H9 (cell line): ENCODE measurements around the gene SETBP1. TPM values are rescaled to one million over a fixed set of nuclear protein-coding genes. Genes with fewer than 3 reads are reported as not detected.

Experiments
- DNase-seq: peaks from one replicate; pipeline ENCODE4 v3.0.0-alpha.2; 2017
- H2AFZ ChIP-seq: one replicate; pipeline ENCODE4 v1.6.1; 2013; ENCODE audit warnings: mild to moderate bottlenecking, low read length, control low read depth, moderate library complexity
- H2AK5ac ChIP-seq: 2 replicates; pipeline ENCODE4 v1.6.1; 2013; ENCODE audit warnings: low read length, control low read depth, mixed read lengths; ENCODE audit not compliant: insufficient read length
- H2BK120ac ChIP-seq: one replicate; pipeline ENCODE4 v1.6.1; 2013; ENCODE audit warnings: low read depth, mild to moderate bottlenecking, low read length, control low read depth, inconsistent platforms; ENCODE audit not compliant: poor library complexity, severe bottlenecking
- H2BK12ac ChIP-seq: 2 replicates; pipeline ENCODE4 v1.6.1; 2013; ENCODE audit warnings: low read length, control low read depth, mixed read lengths, low read depth; ENCODE audit not compliant: insufficient read length
- H2BK15ac ChIP-seq: 2 replicates; pipeline ENCODE4 v1.6.1; 2013; ENCODE audit warnings: low read depth, low read length, control low read depth
- H2BK20ac ChIP-seq: one replicate; pipeline ENCODE4 v1.6.1; 2013; ENCODE audit warnings: low read depth, mild to moderate bottlenecking, low read length, control low read depth, inconsistent platforms; ENCODE audit not compliant: poor library complexity, severe bottlenecking
- H2BK5ac ChIP-seq: 2 replicates; pipeline ENCODE4 v1.6.1; 2013; ENCODE audit warnings: low read length, control low read depth, mixed read lengths; ENCODE audit not compliant: insufficient read length
- H3K14ac ChIP-seq: 2 replicates; pipeline ENCODE4 v1.6.1; 2013; ENCODE audit warnings: low read length, control low read depth; ENCODE audit not compliant: insufficient read depth
- H3K18ac ChIP-seq: 2 replicates; pipeline ENCODE4 v1.6.1; 2013; ENCODE audit warnings: low read depth, mild to moderate bottlenecking, mixed read lengths, low read length, control low read depth; ENCODE audit not compliant: insufficient read length
- H3K23ac ChIP-seq: 2 replicates; pipeline ENCODE4 v1.6.1; 2013; ENCODE audit warnings: low read length, control low read depth, mixed read lengths, low read depth; ENCODE audit not compliant: insufficient read length
- H3K23me2 ChIP-seq: 2 replicates; pipeline ENCODE4 v1.6.1; 2013; ENCODE audit warnings: low read depth, mild to moderate bottlenecking, mixed read lengths, low read length, control low read depth; ENCODE audit not compliant: insufficient read length, poor library complexity, severe bottlenecking
- H3K27ac ChIP-seq: 2 replicates; pipeline ENCODE4 v1.5.1; 2013; ENCODE audit warnings: low read length, control low read depth, mixed read lengths, low read depth; ENCODE audit not compliant: insufficient read length
- H3K27me3 ChIP-seq: 2 replicates; pipeline ENCODE4 v1.6.1; 2013; ENCODE audit warnings: low read length, control low read depth, inconsistent platforms; ENCODE audit not compliant: insufficient read depth
- H3K4ac ChIP-seq: 2 replicates; pipeline ENCODE4 v1.6.1; 2013; ENCODE audit warnings: low read depth, mild to moderate bottlenecking, control low read depth, inconsistent platforms, low read length, moderate library complexity
- H3K4me1 ChIP-seq: 2 replicates; pipeline ENCODE4 v1.6.1; 2013; ENCODE audit warnings: low read length, control low read depth, inconsistent platforms; ENCODE audit not compliant: insufficient read depth
- H3K4me2 ChIP-seq: 2 replicates; pipeline ENCODE4 v1.6.1; 2013; ENCODE audit warnings: low read length, control low read depth, mixed read lengths; ENCODE audit not compliant: insufficient read length, insufficient read depth
- H3K56ac ChIP-seq: 2 replicates; pipeline ENCODE4 v1.6.1; 2013; ENCODE audit warnings: low read depth, mild to moderate bottlenecking, mixed read lengths, low read length, control low read depth; ENCODE audit not compliant: insufficient read length
- H3K79me1 ChIP-seq: 2 replicates; pipeline ENCODE4 v1.6.1; 2013; ENCODE audit warnings: low read depth, mild to moderate bottlenecking, moderate library complexity, low read length, control low read depth, inconsistent platforms; ENCODE audit not compliant: insufficient read depth, poor library complexity, severe bottlenecking
- H3K79me2 ChIP-seq: 2 replicates; pipeline ENCODE4 v1.6.1; 2013; ENCODE audit warnings: low read length, control low read depth, inconsistent platforms; ENCODE audit not compliant: insufficient read depth
- H3K9ac ChIP-seq: 2 replicates; pipeline ENCODE4 v1.6.1; 2013; ENCODE audit warnings: low read length, control low read depth, mixed read lengths; ENCODE audit not compliant: insufficient read length; ENCODE audit errors: extremely low read depth
- H3K9me3 ChIP-seq: one replicate; pipeline ENCODE4 v1.6.1; 2013; ENCODE audit warnings: low read depth, low read length, inconsistent platforms; ENCODE audit not compliant: control insufficient read depth
- H3T11ph ChIP-seq: one replicate; pipeline ENCODE4 v1.6.1; 2013; ENCODE audit warnings: mild to moderate bottlenecking, low read length, control low read depth, inconsistent platforms
- H4K20me1 ChIP-seq: one replicate; pipeline ENCODE4 v1.6.1; 2013; ENCODE audit not compliant: control insufficient read depth, insufficient read length, insufficient read depth
- H4K5ac ChIP-seq: 2 replicates; pipeline ENCODE4 v1.6.1; 2013; ENCODE audit warnings: low read depth, mild to moderate bottlenecking, mixed read lengths, low read length, control low read depth; ENCODE audit not compliant: insufficient read length
- H4K8ac ChIP-seq: replicated peaks from 2 replicates; pipeline ENCODE4 v1.6.1; 2013; ENCODE audit warnings: low read length, control low read depth, mixed read lengths, low read depth; ENCODE audit not compliant: insufficient read length
- H4K91ac ChIP-seq: 2 replicates; pipeline ENCODE4 v1.6.1; 2013; ENCODE audit warnings: low read depth, mild to moderate bottlenecking, moderate library complexity, mixed read lengths, low read length, control low read depth; ENCODE audit not compliant: insufficient read length
- H3K27ac Mint-ChIP-seq, 3 experiments: 2 replicates in 2 of 3; 3 replicates in 1 of 3; pipeline ENCODE4 v1.8.0; 2020 to 2021; ENCODE audit warnings: mixed read lengths in 3 of 3, mild to moderate bottlenecking in 1 of 3, moderate library complexity in 1 of 3
- H3K27me3 Mint-ChIP-seq: 2 replicates; pipeline ENCODE4 v1.8.0; 2021; ENCODE audit warnings: low read depth, mild to moderate bottlenecking, moderate library complexity, mixed read lengths
- H3K36me3 Mint-ChIP-seq, 3 experiments: 2 replicates in 2 of 3; 3 replicates in 1 of 3; pipeline ENCODE4 v1.8.0; 2020 to 2021; ENCODE audit warnings: low read depth in 3 of 3, mixed read lengths in 3 of 3; ENCODE audit not compliant: insufficient read depth in 1 of 3
- H3K4me1 Mint-ChIP-seq, 2 experiments: 2 replicates each; pipeline ENCODE4 v1.8.0; 2020; ENCODE audit warnings: mixed read lengths in 2 of 2
- H3K4me3 Mint-ChIP-seq, 2 experiments: 2 replicates in 1 of 2; 3 replicates in 1 of 2; pipeline ENCODE4 v1.8.0; 2020 to 2021; ENCODE audit warnings: mild to moderate bottlenecking in 2 of 2, mixed read lengths in 2 of 2, moderate library complexity in 1 of 2
- H3K9me3 Mint-ChIP-seq, 2 experiments: 2 replicates in 1 of 2; 3 replicates in 1 of 2; pipeline ENCODE4 v1.8.0; 2020; ENCODE audit warnings: mild to moderate bottlenecking in 2 of 2, mixed read lengths in 2 of 2, moderate library complexity in 1 of 2
- CTCF ChIP-seq: fragments of 200-600 bp; sonication (generic); conservative IDR thresholded peaks from 3 replicates; pipeline ENCODE4 v1.8.0; 2021; ENCODE audit warnings: antibody characterized with exemption, mild to moderate bottlenecking
- WGBS: extraction: QIAGEN DNeasy Blood & Tissue Kit; methylation state at CpG from one replicate; pipeline ENCODE4 v1.1.7; 2013; ENCODE audit warnings: missing lambda C conversion rate, low lambda C conversion rate, mixed read lengths; ENCODE audit not compliant: insufficient read length; ENCODE audit errors: extremely low coverage; 5-methylcytosine and 5-hydroxymethylcytosine counted together
- total RNA-seq: library from RNA; stranded (reverse); gene quantifications from 2 replicates; pipeline ENCODE4 v1.2.1, GENCODE V29; 2021

Gene SETBP1
- total RNA-seq, 1 experiment from 2014 or later = 4.6 TPM

DNA sequence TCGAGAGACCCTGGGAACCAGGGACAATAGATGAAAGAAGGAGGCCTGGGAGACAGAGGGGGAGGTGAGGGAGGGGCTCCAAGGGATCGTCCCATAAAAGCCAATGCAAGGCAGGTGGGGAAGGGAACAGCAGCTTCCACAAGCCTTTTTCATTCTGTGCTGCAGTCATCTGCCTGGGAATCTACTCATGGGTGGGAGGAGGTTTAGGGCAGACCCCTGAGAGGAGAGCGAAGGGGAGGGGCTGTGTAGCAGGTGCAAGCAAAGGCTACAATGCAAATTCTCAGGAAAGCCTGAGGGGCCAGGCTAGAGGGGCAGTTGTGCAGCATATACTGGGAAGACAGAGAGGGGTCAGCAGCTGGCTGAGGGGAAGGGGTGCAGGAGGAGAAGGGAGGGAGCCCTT is 135.4 kb downstream of the SETBP1 start:
- H3T11ph ChIP-seq = no peak overlapping the region
- H3K4me1 ChIP-seq = no peaks in the 10 kb centered on the region
- H2BK20ac ChIP-seq = no peak overlapping the region
- no peaks in the 10 kb centered on the region for H3K9me3 ChIP-seq
- no peak overlapping the region for H2BK15ac ChIP-seq
- no peak overlapping the region for H2AFZ ChIP-seq
- H3K4me3 Mint-ChIP-seq = no peak overlapping the region
- H3K4me2 ChIP-seq = no peak overlapping the region
- H3K18ac ChIP-seq = no peak overlapping the region
- WGBS = no CpG with 5 or more reads among the region's 3 CpGs
- peaks cover 5% of the 10 kb centered on the region; the same call in 1 of the 2 replicates for H3K27me3 Mint-ChIP-seq
- TF ChIP-seq CTCF = no peak
- H3K36me3 Mint-ChIP-seq = no peaks in the 10 kb centered on the region
- H3K4ac ChIP-seq = no peak overlapping the region
- H3K27me3 ChIP-seq = no peaks in the 10 kb centered on the region
- no peak overlapping the region for H3K14ac ChIP-seq
- H3K79me2 ChIP-seq = no peaks in the 10 kb centered on the region
- H3K27ac Mint-ChIP-seq = 0 out of 7 replicates have a peak overlapping the region, but pooled peaks of 1 of the 3 experiments have one; percentile 21
- no peak overlapping the region for H4K5ac ChIP-seq
- H3K27ac ChIP-seq = no peak overlapping the region
- H3K23ac ChIP-seq = no peak overlapping the region
- DNase-seq = no peak
- H2AK5ac ChIP-seq = no peak overlapping the region
- H3K56ac ChIP-seq = no peak overlapping the region
- H2BK12ac ChIP-seq = no peak overlapping the region
- no peaks in the 10 kb centered on the region for H3K79me1 ChIP-seq
- H3K9ac ChIP-seq = no peak overlapping the region
- H3K4me1 Mint-ChIP-seq = peaks cover 32 to 54% of the 10 kb centered on the region in 2 experiments
- H4K91ac ChIP-seq = no peak overlapping the region
- H3K9me3 Mint-ChIP-seq = no peaks in the 10 kb centered on the region
- H4K20me1 ChIP-seq = no peaks in the 10 kb centered on the region
- H4K8ac ChIP-seq = no peak overlapping the region
- H2BK120ac ChIP-seq = no peak overlapping the region
- no peaks in the 10 kb centered on the region for H3K23me2 ChIP-seq
- H2BK5ac ChIP-seq = no peak overlapping the region
